ENCODE measurements around the gene ME1.

- TF ChIP-seq POLR2A (IDR thresholded peaks at IDR 0.05) (no peak), CTCF (IDR thresholded peaks at IDR 0.05) (no peak)
These were observed 30.6 kb upstream of the ME1 start for GRCh38 chr6:83461438-83461837.
